ENCODE results near the gene DNAJC1.

DNAJC1 gene

DNA sequence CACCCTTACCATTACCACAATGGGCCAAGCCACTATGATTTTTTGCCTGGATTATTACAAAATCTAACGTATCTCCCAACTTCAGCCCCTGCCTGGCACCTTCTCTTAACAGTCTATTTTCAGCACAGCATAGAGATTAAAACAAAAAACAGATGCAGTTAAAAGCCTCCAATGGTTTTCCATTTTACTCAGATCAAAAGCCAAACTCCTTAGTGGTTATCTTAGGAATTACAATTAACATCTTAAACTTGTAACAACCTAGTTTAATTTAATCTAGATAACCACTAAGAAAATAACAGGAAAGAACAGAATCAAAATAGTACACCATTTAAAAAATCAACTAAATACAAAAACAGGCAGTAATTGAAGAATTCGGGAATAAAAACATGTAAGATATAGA is 43.5 kb downstream of the DNAJC1 start:
- DNase-seq (ENCODE audit: low read depth): no peak

DNA sequence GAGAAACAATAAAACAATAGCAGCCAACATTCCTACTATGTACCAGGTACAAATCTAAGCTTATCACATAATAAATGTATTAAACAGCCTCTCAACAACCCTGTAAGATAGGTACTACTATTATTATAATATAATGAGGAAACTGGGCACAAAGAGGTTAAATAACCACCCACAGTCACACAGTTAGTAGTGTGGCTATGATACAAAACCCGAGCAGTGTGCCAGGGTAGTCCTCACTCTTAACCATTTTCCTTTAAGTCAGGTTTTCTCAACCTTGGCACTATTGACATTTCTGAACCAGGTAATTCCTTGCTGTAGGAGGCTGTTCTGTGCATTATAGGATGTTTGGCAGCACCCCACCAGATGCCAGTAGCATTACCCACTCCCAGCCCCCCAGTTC is 48.8 kb downstream of the DNAJC1 start:
- no peak for DNase-seq (ENCODE audit: low read depth)

DNA sequence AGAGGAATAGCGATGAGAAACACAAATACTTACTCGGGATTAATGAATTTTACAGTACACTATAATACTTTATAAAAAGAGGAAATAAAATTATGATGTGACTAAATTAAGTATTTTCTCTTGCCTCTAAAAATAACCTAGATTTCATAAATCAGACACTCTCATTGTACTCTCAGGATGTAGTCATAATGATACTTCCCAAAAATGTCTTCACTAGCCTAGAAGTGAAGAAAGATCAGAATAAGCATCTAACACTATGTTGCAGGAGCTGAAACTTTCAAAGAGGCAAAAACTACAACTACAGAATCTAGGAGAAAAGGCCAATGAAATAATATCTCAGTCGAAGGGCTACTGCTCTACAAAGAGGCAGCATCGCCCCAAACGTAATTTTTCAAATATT is 49.4 kb downstream of the DNAJC1 start:
- no peak for DNase-seq (ENCODE audit: low read depth)

DNA sequence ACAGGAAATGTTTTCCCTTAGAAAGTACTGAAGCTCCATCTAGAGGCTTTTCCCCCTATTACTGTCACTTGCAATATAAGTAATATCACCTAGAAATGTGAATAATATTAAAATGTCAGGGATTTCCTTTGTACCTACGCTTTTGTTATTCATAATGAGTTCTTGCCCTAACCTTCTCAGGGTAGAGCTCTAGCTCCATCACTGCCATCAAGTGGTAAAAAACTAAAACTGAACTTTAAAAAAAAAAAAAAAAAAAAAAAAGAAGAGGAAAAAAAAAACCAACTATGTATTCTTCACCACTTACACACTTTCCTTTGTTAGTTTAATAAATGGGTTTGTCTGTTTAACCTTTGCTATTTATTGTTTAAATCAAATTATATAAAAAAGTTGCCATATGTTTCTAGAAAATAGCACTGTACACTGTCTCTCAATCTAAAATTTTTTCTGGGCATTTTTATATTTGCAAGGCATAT is 49.9 kb downstream of the DNAJC1 start:
- no peak for DNase-seq (ENCODE audit: low read depth)

DNA sequence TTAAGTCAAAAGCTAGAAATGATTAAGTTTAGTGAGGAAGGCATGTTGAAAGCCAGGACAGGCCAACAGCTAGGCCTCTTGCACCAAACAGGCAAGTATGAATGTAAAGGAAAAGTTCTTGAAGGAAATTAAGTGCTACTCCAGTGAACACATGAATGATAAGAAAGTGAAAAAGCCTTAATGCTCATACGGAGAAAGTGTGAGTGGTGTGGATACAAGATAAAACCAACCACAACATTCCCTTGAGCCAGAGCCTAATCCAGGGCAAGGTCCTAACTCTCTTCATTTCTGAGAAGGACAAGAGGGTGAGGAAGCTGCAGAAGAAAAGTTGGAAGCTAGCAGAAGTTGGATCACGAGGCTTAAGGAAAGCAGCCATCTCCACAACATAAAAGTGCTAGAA is 53.0 kb downstream of the DNAJC1 start:
- DNase-seq (ENCODE audit: low read depth): no peak

DNA sequence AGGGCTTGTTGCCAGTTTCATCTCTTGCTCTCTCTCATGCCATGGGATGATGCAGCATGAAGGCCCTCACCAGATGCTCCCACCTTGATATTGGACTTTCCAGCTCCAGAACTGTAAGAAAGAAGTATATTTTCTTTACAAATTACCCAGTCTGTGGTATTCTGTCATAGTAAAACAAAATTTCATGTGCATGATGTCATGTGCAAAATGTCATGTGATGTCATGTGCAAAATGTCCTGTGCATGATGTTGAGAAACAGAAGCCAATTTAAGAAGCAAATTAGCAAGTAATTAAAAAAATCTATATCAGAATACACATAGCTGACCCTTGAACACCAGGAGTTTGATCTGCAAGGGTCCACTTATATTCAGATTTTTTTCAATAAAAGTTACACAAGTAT is 56.6 kb downstream of the DNAJC1 start:
- DNase-seq (ENCODE audit: low read depth): no peak

DNA sequence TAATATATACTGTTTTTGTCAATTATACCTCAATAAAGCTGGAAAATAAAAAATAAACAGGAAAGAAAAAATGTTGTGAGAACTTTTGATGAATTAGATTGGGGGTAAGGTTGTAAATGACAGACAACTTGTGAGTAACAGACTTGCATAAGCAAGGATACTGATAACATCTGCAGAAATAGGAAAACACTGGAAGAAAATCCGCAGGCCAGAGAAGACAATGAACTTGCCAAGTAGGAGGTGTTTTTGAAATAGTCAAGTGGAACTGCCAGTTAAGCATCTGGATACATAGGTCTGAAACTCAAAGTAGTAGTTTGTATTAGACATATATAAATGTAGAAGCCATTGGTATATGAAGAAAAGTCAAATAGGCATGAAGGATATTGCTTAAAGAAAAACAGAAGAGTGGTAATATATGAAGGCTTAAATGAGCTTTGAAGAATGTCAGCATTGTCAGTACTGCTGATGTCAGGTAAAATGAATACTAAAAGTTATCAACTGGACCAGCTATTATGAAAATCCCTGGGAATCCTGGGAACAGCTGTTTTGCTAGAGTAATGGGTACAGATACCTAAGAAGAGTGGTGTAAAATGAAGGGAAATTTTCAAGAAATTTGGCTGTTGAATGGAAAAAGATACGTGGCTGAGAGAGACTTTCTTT is 58.7 kb downstream of the DNAJC1 start:
- no peak for DNase-seq (ENCODE audit: low read depth)

DNA sequence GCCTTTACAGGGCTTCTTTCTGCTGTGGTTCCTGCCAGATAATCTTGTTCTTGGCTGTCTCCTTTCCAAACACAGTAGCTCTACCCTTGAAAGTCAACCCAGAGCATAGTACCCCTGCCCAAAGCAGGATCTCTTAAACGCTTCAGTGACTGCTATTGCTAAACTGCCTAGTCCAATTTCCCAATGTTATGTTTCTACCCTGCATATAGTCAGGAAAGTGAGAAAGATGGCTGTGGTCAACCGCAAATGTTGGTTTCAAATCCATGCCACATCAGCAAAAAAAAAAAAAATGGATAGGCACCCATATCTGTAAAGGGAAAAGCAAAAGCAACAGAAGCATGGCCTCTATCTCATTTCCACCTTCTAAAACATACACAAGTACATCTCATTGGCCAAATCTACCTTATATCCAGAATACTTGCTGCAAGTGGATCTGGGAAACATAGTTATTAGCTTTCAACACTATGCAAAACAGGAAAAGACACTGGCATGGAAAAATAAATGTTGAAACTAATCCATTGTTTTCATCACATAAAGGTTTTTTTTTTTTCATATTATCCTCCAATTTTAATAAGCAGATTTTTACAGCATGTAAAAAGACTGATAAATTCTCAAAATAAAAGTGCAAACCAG is 59.8 kb downstream of the DNAJC1 start:
- DNase-seq (ENCODE audit: low read depth): no peak

DNA sequence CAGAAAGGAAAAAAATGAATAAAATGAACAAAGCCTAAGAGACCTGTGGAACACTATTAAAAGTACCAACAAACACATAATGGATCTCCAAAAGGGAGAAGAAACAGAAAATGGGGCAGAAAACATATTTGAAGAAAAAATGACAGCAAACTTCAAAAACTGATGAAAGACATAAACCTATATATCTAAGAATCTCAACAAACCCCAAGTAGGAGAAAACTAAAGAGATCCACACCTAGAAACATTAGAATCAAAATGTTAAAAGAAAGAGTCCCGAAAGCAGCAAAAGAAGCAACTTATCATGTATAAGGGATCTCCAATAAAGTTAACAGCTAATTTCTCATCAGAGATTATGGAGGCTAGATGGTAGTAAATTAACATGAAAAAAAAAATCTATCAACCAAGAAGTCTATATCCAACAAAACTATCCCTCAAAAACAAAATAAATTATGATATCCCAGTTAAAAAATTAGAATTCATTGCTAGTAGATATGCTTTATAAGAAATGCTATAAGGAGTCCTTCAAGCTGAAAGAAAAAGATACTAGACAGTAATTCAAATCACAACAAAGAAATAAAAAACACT is 68.0 kb downstream of the DNAJC1 start:
- no peak for DNase-seq (ENCODE audit: low read depth)

DNA sequence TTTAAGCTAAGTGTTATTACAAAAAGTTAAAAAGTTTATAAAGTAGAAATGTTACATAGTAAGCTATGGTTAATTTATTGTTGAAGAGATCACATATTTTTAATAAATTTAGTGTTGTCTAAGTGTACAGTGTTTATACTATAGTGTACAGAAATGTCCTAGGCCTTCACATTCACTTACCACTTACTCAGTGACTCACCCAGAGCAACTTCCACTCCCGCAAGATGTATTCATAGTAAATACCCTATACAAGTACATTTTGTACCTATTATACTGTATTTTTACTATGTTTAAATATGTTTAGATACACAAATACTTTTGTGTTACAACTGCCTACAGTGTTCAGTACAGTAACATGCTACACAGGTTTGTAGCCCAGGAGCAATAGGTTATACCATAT is 69.2 kb downstream of the DNAJC1 start:
- DNase-seq (ENCODE audit: low read depth): no peak

DNA sequence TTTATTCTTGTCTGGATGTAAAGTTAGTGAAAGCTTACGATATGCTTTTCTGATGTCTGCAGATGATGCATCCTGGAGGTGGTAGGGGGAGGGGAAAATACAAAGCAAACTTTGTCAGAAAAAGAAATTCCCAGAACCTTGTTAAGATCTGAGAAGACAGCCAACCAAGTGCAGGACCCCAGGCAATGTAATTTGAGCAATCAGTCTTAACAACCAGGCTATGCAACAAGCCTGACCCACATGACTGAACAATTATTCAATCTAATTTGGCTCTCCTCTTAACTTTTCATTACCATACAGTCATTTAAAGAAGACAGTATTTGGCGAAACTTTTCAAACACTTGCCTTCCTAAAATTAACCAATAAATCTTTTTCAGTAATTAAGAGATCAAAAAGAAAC is 74.5 kb downstream of the DNAJC1 start:
- no peak for DNase-seq (ENCODE audit: low read depth)

DNA sequence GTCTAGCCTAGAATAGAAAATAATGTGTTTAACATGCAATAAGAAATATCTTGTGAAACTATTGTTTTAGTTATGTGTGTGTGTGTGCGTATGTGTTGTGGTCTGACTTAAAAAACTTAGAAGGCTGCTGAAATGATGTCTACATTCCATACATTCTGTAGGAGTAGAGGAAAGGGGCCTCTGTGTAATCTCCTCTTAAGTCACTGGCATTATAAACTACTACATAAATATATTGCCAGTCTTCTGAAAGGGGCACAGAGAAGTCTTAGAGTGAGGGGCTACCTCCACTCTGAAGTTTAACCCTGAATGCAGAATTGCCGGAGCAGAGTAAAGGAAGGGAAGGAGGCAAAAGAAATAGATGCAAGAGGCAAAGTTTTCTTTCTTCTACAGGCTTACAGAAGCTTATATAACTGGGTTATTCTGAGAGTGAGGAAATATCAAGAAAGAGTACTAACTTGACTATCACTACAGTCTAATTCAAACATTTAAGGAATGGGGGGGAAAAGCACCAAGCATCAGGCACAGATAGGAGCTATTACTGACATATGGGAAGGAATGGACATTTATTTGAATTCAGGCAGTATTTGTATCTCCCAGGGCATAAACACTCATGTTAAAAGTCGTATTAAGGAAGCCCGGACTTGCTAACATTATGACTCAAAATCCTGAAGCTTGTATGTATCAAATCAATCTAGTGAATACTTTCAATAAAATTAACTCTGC is 75.7 kb downstream of the DNAJC1 start:
- DNase-seq (ENCODE audit: low read depth): no peak

DNA sequence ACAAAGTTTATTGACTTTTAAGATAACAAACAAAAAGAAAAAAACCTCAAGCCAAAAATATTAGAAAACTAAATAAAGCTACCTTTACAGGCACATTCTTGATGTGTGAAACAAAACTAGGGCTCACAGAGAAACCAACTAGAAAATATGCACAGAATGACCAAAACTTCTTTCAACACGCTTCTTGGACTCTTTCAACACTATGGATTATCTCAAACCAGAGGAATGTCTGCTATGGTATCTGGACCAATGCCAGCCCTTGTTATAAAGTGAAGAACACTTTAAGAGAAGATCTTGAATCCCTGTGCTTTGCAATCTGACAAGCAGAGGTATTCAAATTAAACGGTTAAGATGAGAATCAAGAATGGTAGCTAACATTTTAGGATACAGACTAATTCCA is 76.6 kb downstream of the DNAJC1 start:
- DNase-seq (ENCODE audit: low read depth): no peak

DNA sequence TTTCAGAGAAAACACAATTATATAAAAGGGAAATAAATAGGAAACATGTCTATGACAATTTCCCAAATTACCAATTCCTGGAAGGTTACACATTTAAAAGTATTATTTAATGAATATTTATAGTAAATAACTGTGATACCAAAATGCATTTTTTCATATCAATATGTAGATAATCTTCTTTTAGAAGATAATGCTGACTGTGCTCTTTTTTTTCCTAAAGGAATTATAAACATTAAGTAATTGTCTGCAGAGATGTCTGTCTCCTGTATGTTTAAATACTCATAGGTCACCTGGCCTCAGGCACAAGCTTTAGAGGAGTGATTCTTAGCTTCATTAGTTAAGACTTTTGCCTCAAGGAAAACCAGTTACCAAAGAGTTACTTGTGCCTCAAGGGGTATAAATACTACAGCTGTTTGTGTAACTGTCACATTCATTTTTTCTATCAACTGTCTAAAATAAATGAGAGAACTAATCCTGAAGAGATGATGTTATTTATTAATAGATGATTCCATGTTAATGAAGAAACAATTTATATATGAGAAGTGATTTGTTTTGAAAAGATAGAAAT is 77.1 kb downstream of the DNAJC1 start:
- DNase-seq (ENCODE audit: low read depth): no peak

DNA sequence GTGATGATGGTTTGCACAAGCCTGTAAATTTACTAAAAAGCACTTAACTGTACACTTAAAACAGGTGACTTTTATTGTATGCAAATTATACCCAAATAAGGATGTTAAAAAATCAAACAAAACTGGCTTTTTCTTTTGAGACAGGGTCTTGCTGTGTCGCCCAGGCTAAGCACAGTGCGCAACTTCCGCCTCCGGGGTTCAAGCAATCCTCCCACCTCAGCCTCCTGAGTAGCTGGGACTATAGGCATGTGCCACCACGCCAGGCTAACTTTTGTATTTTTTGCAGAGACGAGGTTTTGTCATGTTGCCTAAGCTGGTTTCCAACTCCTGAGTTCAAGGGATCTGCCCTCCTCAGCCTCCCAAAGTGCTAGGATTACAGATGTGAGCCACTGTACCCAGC is 77.7 kb downstream of the DNAJC1 start:
- DNase-seq (ENCODE audit: low read depth): no peak

DNA sequence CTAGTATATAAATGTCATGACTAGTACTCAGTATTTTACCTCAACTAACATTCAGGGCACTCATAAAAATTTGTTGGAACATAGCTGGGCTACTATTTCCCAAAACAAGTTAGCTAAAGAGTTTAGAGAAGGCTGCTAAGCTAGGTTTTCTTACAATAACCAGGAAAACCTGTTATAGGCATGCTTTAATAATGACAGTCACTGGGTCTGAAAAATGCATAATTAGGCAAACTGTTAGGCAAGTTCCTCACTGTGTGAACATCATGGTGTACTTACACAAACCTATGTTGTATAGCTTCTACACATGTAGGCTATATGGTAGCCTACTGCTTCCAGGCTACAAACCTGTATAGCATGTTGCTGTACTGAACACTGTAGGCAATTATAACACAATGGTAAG is 79.0 kb downstream of the DNAJC1 start:
- DNase-seq (ENCODE audit: low read depth): no peak

DNA sequence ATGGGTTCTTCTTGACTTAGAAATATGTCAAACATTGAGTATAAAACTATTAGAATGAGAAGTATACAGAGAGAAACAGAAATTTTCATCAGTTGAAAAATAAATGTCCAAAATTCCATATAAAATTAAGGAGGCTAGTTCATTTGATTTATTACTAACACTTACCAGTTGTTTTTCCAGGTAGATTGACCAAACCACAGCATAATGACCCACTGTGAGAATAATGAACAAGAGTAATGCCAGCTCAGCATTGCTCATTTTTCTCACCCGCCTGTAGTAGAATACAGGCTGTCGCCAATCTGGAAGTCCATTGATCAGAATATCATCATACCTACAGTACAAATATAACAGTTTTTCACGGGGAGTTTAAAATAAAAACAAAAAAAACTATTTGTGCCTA is 82.9 kb downstream of the DNAJC1 start:
- no peak for DNase-seq (ENCODE audit: low read depth)

DNA sequence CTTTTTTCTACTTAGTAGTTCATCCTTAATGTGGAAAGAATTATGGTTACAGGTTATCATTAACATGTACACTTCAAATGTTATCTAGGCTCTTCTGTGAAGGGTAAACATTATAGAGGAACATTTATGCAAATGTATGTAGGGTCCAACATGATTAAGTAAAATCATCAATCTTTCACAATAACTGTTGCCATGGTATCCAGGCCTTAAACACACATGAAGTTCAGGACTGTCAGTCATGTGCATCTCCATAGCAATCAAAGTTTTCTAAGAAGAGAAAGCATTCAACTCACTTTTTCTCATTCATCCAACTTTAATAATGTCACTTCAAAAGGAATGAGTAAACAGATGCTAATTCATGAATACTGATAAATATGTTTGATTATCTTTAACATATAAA is 83.6 kb downstream of the DNAJC1 start:
- DNase-seq (ENCODE audit: low read depth): no peak

DNA sequence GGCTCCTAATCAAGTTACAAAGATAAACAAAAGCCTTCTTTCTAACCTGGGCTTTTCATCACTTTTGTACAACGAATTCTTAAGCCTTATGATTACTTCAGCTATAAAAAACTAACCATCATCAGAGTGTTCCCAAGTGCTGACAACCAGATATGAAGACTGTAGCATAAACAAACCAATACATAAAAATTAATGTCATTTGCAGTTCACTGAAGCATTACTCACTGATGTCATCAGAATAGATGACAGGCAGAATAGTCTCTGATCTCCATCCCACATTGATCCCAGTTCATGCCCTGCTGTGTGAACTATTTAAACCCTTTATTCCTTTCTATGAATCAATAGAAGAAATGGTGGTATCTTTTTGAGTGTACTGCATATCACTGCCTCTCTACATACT is 84.4 kb downstream of the DNAJC1 start:
- no peak for DNase-seq (ENCODE audit: low read depth)

DNA sequence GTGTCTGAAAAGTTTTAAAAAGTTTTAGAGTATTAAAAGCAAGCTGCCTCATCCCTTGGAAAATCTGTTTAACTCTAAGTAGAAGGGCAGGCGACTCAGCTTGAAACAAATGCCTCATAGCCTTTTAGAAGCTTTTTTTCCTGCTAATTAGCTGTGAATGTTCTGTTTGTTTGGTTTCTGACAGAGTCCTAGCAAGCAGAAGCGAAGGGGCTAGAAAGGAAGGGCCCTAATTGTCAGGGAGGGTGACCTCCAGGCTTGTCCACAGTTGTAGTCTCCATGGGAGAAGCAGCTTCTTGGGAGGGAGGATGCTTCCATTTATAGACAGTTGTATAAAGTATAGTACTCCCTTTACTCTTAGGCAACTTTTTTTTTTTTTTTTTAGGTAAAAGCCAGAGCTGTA is 90.9 kb downstream of the DNAJC1 start:
- DNase-seq (ENCODE audit: low read depth): no peak

DNA sequence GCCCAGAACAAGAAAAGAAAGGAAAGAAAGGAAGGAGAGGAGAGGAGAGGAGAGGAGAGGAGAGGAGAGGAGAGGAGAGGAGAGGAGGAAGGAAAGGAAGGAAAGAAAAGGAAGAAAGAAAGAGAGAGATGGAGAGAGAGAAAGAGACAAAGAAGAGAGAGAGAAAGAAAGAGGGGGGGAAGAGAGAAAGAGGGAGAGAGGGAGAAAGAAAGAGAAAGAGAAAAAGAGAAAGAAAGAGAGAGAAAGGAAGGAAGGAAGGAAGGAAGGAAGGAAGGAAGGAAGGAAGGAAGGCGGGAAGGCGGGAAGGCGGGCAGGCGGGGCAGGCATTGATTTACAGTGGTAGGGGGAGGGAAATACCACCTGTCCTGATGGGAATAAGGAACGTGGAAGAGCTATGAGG is 92.7 kb downstream of the DNAJC1 start:
- no peak for DNase-seq (ENCODE audit: low read depth)

DNA sequence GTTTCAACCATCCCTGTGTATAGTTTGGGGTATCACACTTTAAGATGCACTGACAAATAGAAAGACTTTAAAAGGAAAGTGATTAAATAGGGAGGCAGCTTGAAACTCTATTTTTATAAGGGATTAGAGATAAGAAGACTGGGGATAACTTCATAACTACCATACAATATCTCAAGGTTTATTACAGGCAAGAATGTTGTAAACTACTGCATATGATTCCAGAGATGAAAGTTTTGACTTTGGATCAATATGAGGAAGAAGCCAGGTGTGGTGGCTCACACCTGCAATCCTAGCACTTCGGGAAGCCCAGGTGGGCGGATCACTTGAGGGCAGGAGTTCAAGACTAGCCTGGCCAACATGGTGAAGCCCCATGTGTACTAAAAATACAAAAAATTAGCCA is 96.1 kb downstream of the DNAJC1 start:
- DNase-seq (ENCODE audit: low read depth): no peak

DNA sequence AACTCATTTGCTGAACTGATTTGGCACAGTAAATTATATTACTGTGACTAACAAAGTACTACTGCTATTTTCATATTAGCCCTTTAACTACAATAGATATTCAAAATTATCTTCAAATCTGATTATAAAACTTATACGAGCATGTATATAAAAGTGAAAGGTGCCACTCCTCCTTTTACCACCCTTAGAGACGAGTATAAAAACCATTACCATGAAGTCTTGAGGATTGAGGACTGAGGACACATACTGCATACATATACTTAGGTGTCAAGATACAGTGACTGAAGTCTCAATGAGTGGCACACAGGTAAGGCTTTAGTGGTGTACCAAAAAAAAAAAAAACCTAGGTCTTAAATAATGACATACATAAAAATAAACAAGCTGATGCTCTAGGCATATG is 98.6 kb downstream of the DNAJC1 start:
- DNase-seq (ENCODE audit: low read depth): no peak
